Amygdala (tissue), 56 donors: ENCODE data around the gene MAP2K1.
"Not testable (repeated sequence)": the region's sequence is repeated elsewhere in the genome, so short reads cannot be mapped to it uniquely, and the experiment has no call there.

Experiments used
- DNase-seq, 56 donors: peaks; one replicate each; lab custom pipeline; 2025; lab: John Stamatoyannopoulos, UW

The MAP2K1 gene

GRCh38 chr15:66500346-66500745 is 113.6 kb downstream of the MAP2K1 start:
- DNase-seq, result not testable (repeated sequence)

GRCh38 chr15:66502491-66502890 is 115.8 kb downstream of the MAP2K1 start:
- DNase-seq, result no peak

- not testable (repeated sequence) for DNase-seq
Observed at GRCh38 chr15:66503041-66503648, 116.4 kb downstream of the MAP2K1 start.

- no peak for DNase-seq
Observed at GRCh38 chr15:66503780-66504562, 117.3 kb downstream of the MAP2K1 start.

- peak; percentile 4 to 79 (median 52) for DNase-seq
Observed at GRCh38 chr15:66504563-66505429, 118.1 kb downstream of the MAP2K1 start, which contains the start of the genes RPL4 and ZWILCH. RPL4 (minus strand) TSS chr15:66504855; CDS start chr15:66504790, 65 bp downstream. ZWILCH (plus strand) TSS chr15:66505326; CDS start chr15:66505339, 13 bp downstream.

GRCh38 chr15:66505430-66505811 is 118.7 kb downstream of the MAP2K1 start:
- peak in 1 of 56 donors; percentile 58 for DNase-seq

GRCh38 chr15:66505818-66506217 is 119.1 kb downstream of the MAP2K1 start:
- no peak for DNase-seq

GRCh38 chr15:66508293-66508883 is 121.7 kb downstream of the MAP2K1 start:
- no peak for DNase-seq

GRCh38 chr15:66514586-66514985 is 127.9 kb downstream of the MAP2K1 start:
- no peak for DNase-seq

GRCh38 chr15:66515901-66516322 is 129.2 kb downstream of the MAP2K1 start:
- no peak for DNase-seq

- DNase-seq, result no peak
Observed at GRCh38 chr15:66523926-66524325, 137.2 kb downstream of the MAP2K1 start.

GRCh38 chr15:66524838-66525237 is 138.1 kb downstream of the MAP2K1 start:
- no peak for DNase-seq

GRCh38 chr15:66535056-66535455 is 148.3 kb downstream of the MAP2K1 start:
- no peak for DNase-seq
